GM12878 (cell line): Measurements from ENCODE around the gene KCNC4. TPM values are rescaled to one million over a fixed set of nuclear protein-coding genes. Genes with fewer than 3 reads are reported as not detected.

Experiments
- ATAC-seq: fragments of 200-7000 bp; cut with Tn5 transposase; 3 replicates; pipeline ENCODE4 v1.9.1; 2020; ENCODE audit warnings: mild to moderate bottlenecking, moderate library complexity
- BruUV-seq: library from RNA; stranded (reverse); fragments of 400-500 nt; replicated peaks from 2 replicates; lab custom pipeline; 2021; lab: Mats Ljungman, UMichigan
- CTCF ChIA-PET: fragments of 300-600 bp; sonication (Branson Sonifier 250); formaldehyde crosslinking; extraction: SDS; loops from one replicate; lab custom pipeline; 2021; ENCODE audit warnings: inconsistent platforms; lab: Yijun Ruan, JAX
- POLR2A ChIA-PET: fragments of 350-600 bp; formaldehyde crosslinking; extraction: SDS; loops from one replicate; lab custom pipeline; 2021; ENCODE audit warnings: inconsistent platforms; lab: Charles Lee
- RAD21 ChIA-PET: fragments of 300-600 bp; sonication (Branson Sonifier 250); formaldehyde crosslinking; loops from one replicate; lab custom pipeline; 2023; ENCODE audit warnings: antibody characterized with exemption; ENCODE audit not compliant: unreplicated experiment; lab: Charles Lee
- SMC1A ChIA-PET: fragments of 300-600 bp; sonication (Branson Sonifier 250); formaldehyde crosslinking; loops from one replicate; lab custom pipeline; 2023; ENCODE audit not compliant: unreplicated experiment, uncharacterized antibody; lab: Charles Lee
- DNase-seq: peaks from one replicate; pipeline ENCODE4 v3.0.0-alpha.2; 2011; ENCODE audit warnings: low read depth, low spot score
- FAIRE-seq: peaks from 3 replicates; lab custom pipeline; 2011; peaks lifted over from hg19 to GRCh38; lab: Jason Lieb, UNC
- H2AFZ ChIP-seq: 2 replicates; pipeline ENCODE4 v1.6.0; 2011; ENCODE audit warnings: low read depth, low read length, control low read depth; ENCODE audit not compliant: control insufficient read depth
- H3K27ac ChIP-seq: 2 replicates; pipeline ENCODE4 v1.5.1; 2011; ENCODE audit warnings: control low read depth; ENCODE audit not compliant: control insufficient read depth, insufficient read depth
- H3K27me3 ChIP-seq, 2 experiments: replicated peaks in 1 of 2; 2 replicates each; pipeline versions ENCODE4 v1.6.0 to v1.6.1; 2011; ENCODE audit warnings: low read length in 1 of 2; ENCODE audit not compliant: control insufficient read depth in 2 of 2, insufficient read depth in 2 of 2
- H3K36me3 ChIP-seq, 2 experiments: 2 replicates each; pipeline ENCODE4 v1.5.1; 2011; ENCODE audit warnings: low read length in 1 of 2; ENCODE audit not compliant: control insufficient read depth in 2 of 2, insufficient read depth in 2 of 2
- H3K4me1 ChIP-seq: 2 replicates; pipeline ENCODE4 v1.6.1; 2011; ENCODE audit warnings: mild to moderate bottlenecking, low read length, moderate library complexity, mixed read lengths; ENCODE audit not compliant: control insufficient read depth, insufficient read depth
- H3K4me2 ChIP-seq: 2 replicates; pipeline ENCODE4 v1.6.0; 2011; ENCODE audit warnings: control low read depth; ENCODE audit not compliant: control insufficient read depth, insufficient read depth
- H3K4me3 ChIP-seq: fragments of 200-600 bp; sonication (generic); 2 replicates; pipeline ENCODE4 v1.5.1; 2016
- H3K79me2 ChIP-seq: 2 replicates; pipeline ENCODE4 v1.6.0; 2011; ENCODE audit warnings: low read length; ENCODE audit not compliant: control insufficient read depth, insufficient read depth
- H3K9ac ChIP-seq: 2 replicates; pipeline ENCODE4 v1.8.0; 2011; ENCODE audit warnings: low read length, control low read depth, mixed read lengths; ENCODE audit not compliant: control insufficient read depth, insufficient read depth
- H3K9me3 ChIP-seq: replicated peaks from 3 replicates; pipeline ENCODE4 v1.5.1; 2011; ENCODE audit warnings: mild to moderate bottlenecking, low read length; ENCODE audit not compliant: control insufficient read depth, insufficient read depth
- H4K20me1 ChIP-seq: 2 replicates; pipeline ENCODE4 v1.6.0; 2011; ENCODE audit not compliant: control insufficient read depth, insufficient read depth
- CHD1 ChIP-seq: IDR thresholded peaks from 2 replicates; pipeline ENCODE4 v1.6.1; 2012; ENCODE audit warnings: low read depth, low read length, improper control_type of control experiment
- CUX1 ChIP-seq: IDR thresholded peaks from 2 replicates; pipeline ENCODE4 v1.6.1; 2012; ENCODE audit warnings: improper control_type of control experiment, low read depth, low read length; ENCODE audit not compliant: insufficient replicate concordance
- EP300 ChIP-seq, 2 experiments: fragments of 150-350 bp in 1 of 2; IDR thresholded peaks; 2 replicates each; pipeline ENCODE4 v1.6.1; 2011 to 2012; ENCODE audit warnings: low read depth in 2 of 2, low read length in 2 of 2, borderline replicate concordance in 1 of 2, improper control_type of control experiment in 1 of 2, inconsistent platforms in 1 of 2; ENCODE audit not compliant: control insufficient read depth in 1 of 2
- GABPA ChIP-seq: IDR thresholded peaks from 2 replicates; pipeline ENCODE4 v1.6.1; 2014; ENCODE audit warnings: antibody characterized with exemption, low read depth, mild to moderate bottlenecking, inconsistent platforms
- GATAD2B ChIP-seq: fragments of 450-650 bp; conservative IDR thresholded peaks from 2 replicates; pipeline ENCODE4 v1.6.1; 2017; ENCODE audit warnings: low read depth, mild to moderate bottlenecking, moderate library complexity
- HCFC1 ChIP-seq: fragments of 150-350 bp; IDR thresholded peaks from 2 replicates; pipeline ENCODE4 v1.6.1; 2014; ENCODE audit warnings: low read length
- KLF5 ChIP-seq: fragments of 450-650 bp; IDR thresholded peaks from 2 replicates; pipeline ENCODE4 v1.6.1; 2014; ENCODE audit warnings: mild to moderate bottlenecking; ENCODE audit not compliant: partially characterized antibody
- MTA2 ChIP-seq: fragments of 450-650 bp; IDR thresholded peaks from 2 replicates; pipeline ENCODE4 v1.6.1; 2016; ENCODE audit warnings: low read depth, mild to moderate bottlenecking, moderate library complexity
- NFXL1 ChIP-seq: fragments of 450-650 bp; IDR thresholded peaks from 2 replicates; pipeline ENCODE4 v1.6.1; 2017; ENCODE audit warnings: antibody characterized with exemption, mild to moderate bottlenecking, borderline replicate concordance
- NFYB ChIP-seq: IDR thresholded peaks from 2 replicates; pipeline ENCODE4 v1.6.1; 2011; ENCODE audit warnings: low read depth, mild to moderate bottlenecking, low read length, improper control_type of control experiment, moderate library complexity; ENCODE audit not compliant: insufficient read depth
- PKNOX1 ChIP-seq: fragments of 450-650 bp; IDR thresholded peaks from 2 replicates; pipeline ENCODE4 v1.6.1; 2016; ENCODE audit warnings: mild to moderate bottlenecking
- RAD51 ChIP-seq: fragments of 450-650 bp; IDR thresholded peaks from 2 replicates; pipeline ENCODE4 v1.6.1; 2016; ENCODE audit warnings: moderate library complexity, mild to moderate bottlenecking, inconsistent platforms
- SMAD5 ChIP-seq: IDR thresholded peaks from 2 replicates; pipeline ENCODE4 v1.6.1; 2016; ENCODE audit warnings: antibody characterized with exemption, low read depth
- SP1 ChIP-seq: IDR thresholded peaks from one replicate; pipeline ENCODE4 v1.6.1; 2011; ENCODE audit warnings: low read depth, low read length
- TCF12 ChIP-seq: IDR thresholded peaks from 2 replicates; pipeline ENCODE4 v1.6.1; 2011; ENCODE audit warnings: low read depth, mild to moderate bottlenecking, low read length
- ZBTB33 ChIP-seq: fragments of 450-650 bp; IDR thresholded peaks from 2 replicates; pipeline ENCODE4 v1.6.1; 2017; ENCODE audit warnings: mild to moderate bottlenecking
- WGBS: methylation state at CpG from one replicate; pipeline ENCODE4 v1.1.6; 2016; ENCODE audit warnings: low lambda C conversion rate; ENCODE audit not compliant: insufficient replicate concordance, insufficient coverage; ENCODE audit errors: missing lambda C conversion rate; 5-methylcytosine and 5-hydroxymethylcytosine counted together
- in situ Hi-C: fragments of 300-500 bp; cut with MboI; formaldehyde crosslinking; loops from 9 replicates; pipeline ENCODE4 v1.14.3; 2018; ENCODE audit warnings: mixed read lengths
- intact Hi-C: fragments of 100-400 bp; cut with micrococcal nuclease; formaldehyde crosslinking; loops from one replicate; pipeline ENCODE4 v1.14.2; 2022; ENCODE audit not compliant: unreplicated experiment
- polyA plus RNA-seq, 11 experiments: library from polyadenylated mRNA; depleted of rRNA in 4 of 11; unstranded in 6 of 11; stranded (reverse) in 5 of 11; fragments of >200 nt; fragmentation: Nextera tagmentation in 4 of 11; fragmentation: Illumina TruSeq in 1 of 11; extraction: Ambion mirVana in 4 of 11; extraction: Trizol in 1 of 11; gene quantifications; 1 replicate in 1 of 11; 2 replicates in 10 of 11; pipeline versions ENCODE4 v1.2.1 to v1.2.3, GENCODE V29; 2011 to 2016; ENCODE audit warnings: inconsistent platforms in 2 of 11, missing spikeins in 2 of 11, low read depth in 1 of 11
- total RNA-seq, 4 experiments: library from RNA; depleted of rRNA in 3 of 4; stranded (reverse); fragments of >200 nt in 3 of 4; fragmentation: Illumina TruSeq in 1 of 4; extraction: Trizol in 1 of 4; gene quantifications; 2 replicates each; pipeline versions ENCODE4 v1.2.1 to v1.2.3, GENCODE V29; 2013 to 2021

Gene KCNC4
- total and polyA plus RNA-seq, 10 of the 15 experiments (the other 5 are each of a cell fraction or from before 2014, with no cell fraction given), result 0.06 to 1.7 (median 0.36) TPM

GRCh38 chr1:110176299-110176956, 33.7 kb upstream of the KCNC4 start (continued):
- TF ChIP-seq EP300 (IDR thresholded peaks at IDR 0.05; ENCODE audit: borderline replicate concordance in 1 of 2, control insufficient read depth in 1 of 2, low read depth in 2 of 2, low read length in 2 of 2) (no peak), TCF12 (no peak), MTA2 (no peak)

- BruUV-seq, result no TSS peak
- no peaks in the 10 kb centered on the region for H3K79me2 ChIP-seq
- ChIA-PET RAD21 (no interaction called here), CTCF (no interaction called here), POLR2A (no interaction called here), SMC1A (no interaction called here)
- in situ Hi-C loops, result no loop called here
- no peak overlapping the region for H3K27ac ChIP-seq
- no peak overlapping the region for H3K9ac ChIP-seq
- FAIRE-seq (no peak), DNase-seq (no peak), ATAC-seq (no peak)
- intact Hi-C loops, result no loop called here
- H3K36me3 ChIP-seq, result no peaks in the 10 kb centered on the region
- no peak overlapping the region for H3K4me2 ChIP-seq
- H3K4me1 ChIP-seq, result no peaks in the 10 kb centered on the region
- no peaks in the 10 kb centered on the region for H4K20me1 ChIP-seq
- H2AFZ ChIP-seq, result no peak overlapping the region
- no peaks in the 10 kb centered on the region for H3K9me3 ChIP-seq
- WGBS, result 0% methylated on average over 4 of the region's 4 CpGs
- peaks cover 0 to 2% of the 10 kb centered on the region in 2 experiments; a peak in 3 of 4 replicates for H3K27me3 ChIP-seq
- no peak for TF ChIP-seq RAD51
- no peak for TF ChIP-seq SMAD5
- TF ChIP-seq GABPA, result no peak
- no peak for TF ChIP-seq PKNOX1
- TF ChIP-seq SP1, result no peak
- no peak for TF ChIP-seq KLF5
- TF ChIP-seq CHD1, result no peak
- no peak for TF ChIP-seq CUX1
- TF ChIP-seq NFXL1, result no peak
- no peak for TF ChIP-seq ZBTB33
- TF ChIP-seq HCFC1, result no peak
- TF ChIP-seq NFYB, result no peak
- no peak for TF ChIP-seq GATAD2B
- H3K4me3 ChIP-seq, result no peak overlapping the region
Measured at GRCh38 chr1:110177775-110178174, 32.3 kb upstream of the KCNC4 start.
